K562 (cell line): ENCODE results near the gene TTLL11. TPM values are rescaled to one million over a fixed set of nuclear protein-coding genes. Genes with fewer than 3 reads are reported as not detected.
"Not testable (repeated sequence)": the region's sequence is repeated elsewhere in the genome, so short reads cannot be mapped to it uniquely, and the experiment has no call there.

ENCODE experiments used
- ATAC-seq: fragments of 200-7000 bp; cut with Tn5 transposase; 3 replicates; pipeline ENCODE4 v1.9.1; 2020; ENCODE audit warnings: moderate library complexity
- BruUV-seq: library from RNA; stranded (reverse); fragments of 400-500 nt; replicated peaks from 2 replicates; lab custom pipeline; 2021; lab: Mats Ljungman, UMichigan
- CTCF ChIA-PET: fragments of 300-600 bp; formaldehyde crosslinking; extraction: SDS; loops from one replicate; lab custom pipeline; 2021; ENCODE audit warnings: low intra/inter-chr PET ratio; lab: Yijun Ruan, JAX
- POLR2A ChIA-PET: fragments of 300-600, 350-650 bp; sonication (Branson Sonifier 250); formaldehyde crosslinking; extraction: SDS; loops from one replicate; lab custom pipeline; 2021; ENCODE audit warnings: antibody characterized with exemption, inconsistent platforms; lab: Yijun Ruan, JAX
- DNase-seq, 4 experiments: peaks; one replicate each; pipeline versions ENCODE4 v3.0.0 to v3.0.0-alpha.2; 2011 to 2018; ENCODE audit warnings: low spot score in 3 of 4, mixed read lengths in 3 of 4; ENCODE audit errors: extremely low read depth in 1 of 4
- FAIRE-seq: peaks from 2 replicates; lab custom pipeline; 2011; peaks lifted over from hg19 to GRCh38; lab: Jason Lieb, UNC
- H2AFZ ChIP-seq: 2 replicates; pipeline ENCODE4 v1.6.0; 2011; ENCODE audit warnings: low read depth, low read length, control low read depth, inconsistent platforms
- H3K27ac ChIP-seq: fragments of 200-600 bp; 3 replicates; pipeline ENCODE4 v1.8.0; 2011; ENCODE audit warnings: low read depth, mild to moderate bottlenecking, control low read depth, inconsistent platforms, low read length, moderate library complexity, mixed read lengths; ENCODE audit errors: extremely low read depth
- H3K27me3 ChIP-seq, 2 experiments: fragments of 300-600 bp in 1 of 2; 2 replicates in 1 of 2; 3 replicates in 1 of 2; pipeline versions ENCODE4 v1.6.0 to v1.8.0; 2011; ENCODE audit warnings: inconsistent platforms in 2 of 2, low read length in 2 of 2, mild to moderate bottlenecking in 1 of 2, mixed read lengths in 1 of 2, moderate library complexity in 1 of 2; ENCODE audit not compliant: control insufficient read depth in 2 of 2, insufficient read depth in 2 of 2
- H3K36me3 ChIP-seq: fragments of 300-600 bp; 3 replicates; pipeline ENCODE4 v1.8.0; 2011; ENCODE audit warnings: mild to moderate bottlenecking, low read length, inconsistent platforms; ENCODE audit not compliant: control insufficient read depth, insufficient read depth
- H3K4me1 ChIP-seq, 2 experiments: fragments of 200-600 bp in 1 of 2; replicated peaks in 1 of 2; 2 replicates in 1 of 2; 3 replicates in 1 of 2; pipeline versions ENCODE4 v1.5.1 to v1.8.0; 2011; ENCODE audit warnings: inconsistent platforms in 2 of 2, low read length in 2 of 2, mild to moderate bottlenecking in 1 of 2, mixed read lengths in 1 of 2, moderate library complexity in 1 of 2; ENCODE audit not compliant: control insufficient read depth in 2 of 2, insufficient read depth in 2 of 2
- H3K4me2 ChIP-seq: 2 replicates; pipeline ENCODE4 v1.6.1; 2011; ENCODE audit warnings: low read length, control low read depth, inconsistent platforms, mixed read lengths; ENCODE audit not compliant: insufficient read depth
- H3K4me3 ChIP-seq: fragments of 200-600 bp; sonication (generic), shearing (Covaris generic); 2 replicates; pipeline ENCODE4 v1.5.1; 2016; ENCODE audit warnings: control low read depth, inconsistent platforms
- H3K79me2 ChIP-seq: fragments of 200-600 bp; 3 replicates; pipeline ENCODE4 v1.8.0; 2011; ENCODE audit warnings: low read length, inconsistent platforms; ENCODE audit not compliant: control insufficient read depth, insufficient read depth
- H3K9ac ChIP-seq, 2 experiments: 2 replicates each; pipeline versions ENCODE4 v1.6.0 to v1.6.1; 2011; ENCODE audit warnings: low read depth in 2 of 2, low read length in 2 of 2, control low read depth in 1 of 2, inconsistent platforms in 1 of 2, mild to moderate bottlenecking in 1 of 2, mixed read lengths in 1 of 2; ENCODE audit not compliant: insufficient read depth in 1 of 2
- H3K9me1 ChIP-seq: one replicate; pipeline ENCODE4 v1.6.0; 2011; ENCODE audit warnings: inconsistent platforms, mild to moderate bottlenecking, low read length, moderate library complexity; ENCODE audit not compliant: control insufficient read depth, insufficient read depth
- H3K9me3 ChIP-seq: replicated peaks from 2 replicates; pipeline ENCODE4 v1.5.1; 2011; ENCODE audit warnings: low read depth, low read length, inconsistent platforms; ENCODE audit not compliant: control insufficient read depth, insufficient read depth
- H4K20me1 ChIP-seq: replicated peaks from 2 replicates; pipeline ENCODE4 v1.6.1; 2011; ENCODE audit warnings: low read length, inconsistent platforms, mixed read lengths; ENCODE audit not compliant: control insufficient read depth, insufficient read depth
- ARID1B ChIP-seq: fragments of 450-650 bp; IDR thresholded peaks from 2 replicates; pipeline ENCODE4 v1.6.1; 2016; ENCODE audit warnings: antibody characterized with exemption, mild to moderate bottlenecking, inconsistent platforms
- ATF3 ChIP-seq, 2 experiments: fragments of 450-650 bp in 1 of 2; sonication (generic) in 1 of 2; formaldehyde crosslinking in 1 of 2; IDR thresholded peaks in 1 of 2; conservative IDR thresholded peaks in 1 of 2; 2 replicates each; pipeline versions ENCODE4 v1.6.1 to v1.8.1; 2016 to 2023; ENCODE audit warnings: mild to moderate bottlenecking in 2 of 2, moderate library complexity in 2 of 2, inconsistent platforms in 1 of 2, missing genetic modification reagents in 1 of 2
- HEY1 ChIP-seq: fragments of 250-450 bp; sonication (Bioruptor Pico); IDR thresholded peaks from 2 replicates; pipeline ENCODE4 v1.5.0; 2020; ENCODE audit warnings: mild to moderate bottlenecking, moderate library complexity, borderline replicate concordance
- TAF7 ChIP-seq: fragments of 450-650 bp; IDR thresholded peaks from 2 replicates; pipeline ENCODE4 v1.6.1; 2016; ENCODE audit warnings: missing genetic modification characterization, missing compliant biosample characterization
- TEAD4 ChIP-seq, 2 experiments: sonication (generic) in 1 of 2; formaldehyde crosslinking in 1 of 2; IDR thresholded peaks; 2 replicates each; pipeline versions ENCODE4 v1.6.1 to v1.8.0; 2012 to 2022; ENCODE audit warnings: borderline replicate concordance in 1 of 2, inconsistent platforms in 1 of 2, low read length in 1 of 2, mild to moderate bottlenecking in 1 of 2, missing genetic modification reagents in 1 of 2
- TRIM24 ChIP-seq, 2 experiments: fragments of 450-650 bp; IDR thresholded peaks; 2 replicates each; pipeline ENCODE4 v1.6.1; 2016
- ZNF12 ChIP-seq: sonication (generic); formaldehyde crosslinking; IDR thresholded peaks from 2 replicates; pipeline ENCODE4 v1.4.0; 2020; ENCODE audit warnings: mild to moderate bottlenecking, missing genetic modification reagents
- ZNF217 ChIP-seq: sonication (generic); formaldehyde crosslinking; IDR thresholded peaks from 2 replicates; pipeline ENCODE4 v1.8.0; 2022; ENCODE audit warnings: mild to moderate bottlenecking, missing genetic modification reagents
- ZNF408 ChIP-seq: fragments of 250-450 bp; sonication (Bioruptor Pico); IDR thresholded peaks from 2 replicates; pipeline ENCODE4 v1.4.0; 2020; ENCODE audit warnings: low read depth, mild to moderate bottlenecking, moderate library complexity
- WGBS: fragments of 100-300 bp; shearing (Covaris generic); methylation state at CpG from one replicate; pipeline ENCODE4 v1.1.6; 2016; ENCODE audit warnings: low coverage, mixed read lengths; ENCODE audit not compliant: insufficient coverage; ENCODE audit errors: missing lambda C conversion rate; 5-methylcytosine and 5-hydroxymethylcytosine counted together
- in situ Hi-C: fragments of 300-500 bp; cut with MboI; formaldehyde crosslinking; loops from 4 replicates; pipeline ENCODE4 v1.15.0; 2018; ENCODE audit warnings: inconsistent platforms, mixed read lengths
- intact Hi-C: fragments of 100-400 bp; cut with micrococcal nuclease; formaldehyde crosslinking; loops from 2 replicates; pipeline ENCODE4 v1.14.2; 2022
- polyA plus RNA-seq, 8 experiments: library from polyadenylated mRNA; depleted of rRNA in 4 of 8; stranded (reverse) in 5 of 8; unstranded in 3 of 8; fragments of >200 nt; fragmentation: Nextera tagmentation in 2 of 8; fragmentation: Illumina TruSeq in 1 of 8; extraction: Ambion mirVana in 2 of 8; extraction: Trizol in 1 of 8; gene quantifications; 2 replicates each; pipeline versions ENCODE4 v1.2.1 to v1.2.3, GENCODE V29; 2011 to 2014; ENCODE audit warnings: inconsistent platforms in 1 of 8, missing spikeins in 1 of 8
- total RNA-seq, 7 experiments: library from RNA; depleted of rRNA in 6 of 7; stranded (reverse); fragments of >200 nt in 6 of 7; fragmentation: Illumina TruSeq in 2 of 7; extraction: Trizol in 2 of 7; gene quantifications; 2 replicates each; pipeline versions ENCODE4 v1.2.1 to v1.2.3, GENCODE V29; 2011 to 2021; ENCODE audit warnings: low replicate concordance in 1 of 7

Gene TTLL11
- total and polyA plus RNA-seq, 9 of the 15 experiments (the other 6 are each of a cell fraction or from before 2014, with no cell fraction given), result 0.83 to 4.4 (median 2.7) TPM

GRCh38 chr9:121797081-121797480, 296.0 kb downstream of the TTLL11 start:
- Histone ChIP-seq H3K27me3 (peaks cover 5 to 8% of the 10 kb centered on the region in 2 experiments; a peak in 4 of 5 replicates), H3K79me2 (no peaks in the 10 kb centered on the region), H3K4me2 (no peak overlapping the region), H2AFZ (no peak overlapping the region), H3K4me3 (no peak overlapping the region), H4K20me1 (no peaks in the 10 kb centered on the region), H3K36me3 (no peaks in the 10 kb centered on the region), H3K9me3 (no peaks in the 10 kb centered on the region), H3K4me1 (no peaks in the 10 kb centered on the region), H3K9ac (no peak overlapping the region), H3K27ac (no peak overlapping the region), H3K9me1 (no peaks in the 10 kb centered on the region)
- no TSS peak for BruUV-seq
- no peak for ATAC-seq
- no peak for DNase-seq
- no peak for FAIRE-seq
- TF ChIP-seq ZNF12 (CRISPR knock-in tag) (no peak), HEY1 (CRISPR knock-in tag) (no peak), TEAD4 (IDR thresholded peaks at IDR 0.05; ENCODE audit: low read length) (no peak), TEAD4 (CRISPR knock-in tag; IDR thresholded peaks at IDR 0.05; ENCODE audit: borderline replicate concordance) (no peak), ATF3 (IDR thresholded peaks at IDR 0.05) (no peak), ATF3 (CRISPR knock-in tag; conservative IDR thresholded peaks at IDR 0.05) (no peak), TAF7 (tag) (no peak), TRIM24 (IDR thresholded peaks at IDR 0.05) (no peak), ZNF217 (no peak), ZNF408 (no peak), ARID1B (no peak)
- in situ Hi-C loops, result no loop called here
- CTCF ChIA-PET, result no interaction called here
- intact Hi-C loops, result no loop called here
- POLR2A ChIA-PET, result no interaction called here
- WGBS, result 0% methylated on average over 2 of the region's 2 CpGs

DNA sequence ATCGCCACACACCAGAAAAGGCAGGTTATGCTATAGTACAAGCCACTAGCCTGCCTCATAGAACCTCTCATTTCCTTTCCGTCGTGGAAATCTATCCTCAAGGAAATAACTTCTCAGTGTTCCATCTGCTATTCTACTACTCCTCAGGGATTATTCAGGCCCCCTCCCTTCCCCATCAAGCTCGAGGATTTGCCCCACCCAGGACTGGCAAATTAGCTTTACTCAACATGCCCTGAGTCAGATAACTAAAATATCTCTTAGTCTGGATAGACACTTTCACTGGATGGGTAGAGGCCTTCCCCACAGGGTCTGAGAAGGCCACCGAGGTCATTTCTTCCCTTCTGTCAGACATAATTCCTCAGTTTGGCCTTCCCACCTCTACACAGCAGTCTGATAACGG, 298.8 kb downstream of the TTLL11 start:
- H3K9me3 ChIP-seq, H3K27ac ChIP-seq, ATAC-seq, FAIRE-seq, H3K4me3 ChIP-seq, H3K27me3 ChIP-seq, H4K20me1 ChIP-seq, H3K4me2 ChIP-seq, H3K79me2 ChIP-seq, H3K36me3 ChIP-seq, intact Hi-C loops, DNase-seq, BruUV-seq, H2AFZ ChIP-seq, in situ Hi-C loops, H3K4me1 ChIP-seq, CTCF ChIA-PET, H3K9me1 ChIP-seq, H3K9ac ChIP-seq: not testable (repeated sequence)
- WGBS, result 7% methylated on average over 6 of the region's 6 CpGs
- POLR2A ChIA-PET, result interaction anchor here (0.6 kb wide), 1 partner anchor 10 kb away, joined by 4 read pairs; no protein-coding TSS in a partner anchor

DNA sequence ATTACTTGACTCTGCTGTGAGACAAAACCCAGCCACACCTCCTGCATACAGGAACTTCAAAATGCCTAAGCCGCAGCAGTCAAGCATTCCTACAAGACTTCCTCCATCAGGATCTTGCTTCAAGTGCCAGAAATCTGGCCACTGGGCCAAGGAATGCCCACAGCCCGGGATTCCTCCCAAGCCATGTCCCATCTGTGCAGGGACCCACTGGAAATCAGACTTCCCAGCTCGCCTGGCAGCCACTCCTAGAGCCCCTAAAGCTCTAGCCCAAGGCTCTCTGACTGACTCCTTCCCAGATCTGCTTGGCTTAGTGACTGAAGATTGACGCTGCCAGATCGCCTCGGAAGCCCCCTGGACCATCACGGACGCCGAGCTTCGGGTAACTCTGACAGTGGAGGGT, 300.6 kb downstream of the TTLL11 start:
- H3K4me2 ChIP-seq, H3K9me1 ChIP-seq, intact Hi-C loops, FAIRE-seq, H3K4me3 ChIP-seq, H2AFZ ChIP-seq, H3K79me2 ChIP-seq, H3K4me1 ChIP-seq, in situ Hi-C loops, H3K9me3 ChIP-seq, POLR2A ChIA-PET, H3K27ac ChIP-seq, CTCF ChIA-PET, BruUV-seq, H3K36me3 ChIP-seq, H4K20me1 ChIP-seq, DNase-seq, ATAC-seq, H3K9ac ChIP-seq: not testable (repeated sequence)
- WGBS, result 1% methylated on average over 10 of the region's 10 CpGs
- peaks cover 9 to 13% of the 10 kb centered on the region in 2 experiments; a peak in 4 of 5 replicates for H3K27me3 ChIP-seq
